Lower leg skin (tissue), 4 donors: ENCODE results near the gene ZNF488. TPM values are rescaled to one million over a fixed set of nuclear protein-coding genes. Genes with fewer than 3 reads are reported as not detected.

Experiments used
- DNase-seq, 2 donors: peaks; one replicate each; pipeline ENCODE4 v3.0.0-alpha.2; 2019; ENCODE audit warnings: low spot score in 2 of 2
- H3K4me3 ChIP-seq: fragments of 200-600 bp; sonication (generic); 2 replicates; pipeline ENCODE4 v1.5.1; 2017; ENCODE audit warnings: mild to moderate bottlenecking, low read depth; ENCODE audit not compliant: poor library complexity, severe bottlenecking
- POLR2A ChIP-seq, 2 donors: fragments of 450-650 bp; IDR thresholded peaks; one replicate each; pipeline ENCODE4 v1.6.1; 2016 to 2017; ENCODE audit warnings: antibody characterized with exemption in 2 of 2, mild to moderate bottlenecking in 1 of 2, moderate library complexity in 1 of 2
- WGBS, 2 donors: methylation state at CpG; one replicate each; pipeline ENCODE4 v1.1.5; 2018; 5-methylcytosine and 5-hydroxymethylcytosine counted together
- intact Hi-C: fragments of 100-400 bp; cut with DNase I; formaldehyde crosslinking; loops from one replicate; pipeline ENCODE4 v1.15.0; 2023; ENCODE audit warnings: low total_unique reads
- total RNA-seq, 4 donors: library from RNA; depleted of rRNA; stranded (reverse); fragments of >200 nt; gene quantifications; one replicate each; pipeline ENCODE4 v1.1.0, GENCODE V29; 2016
- TF ChIP-seq, protein P1 (sequence below), 3 donors: fragments of 450-650 bp; IDR thresholded peaks; one replicate each; pipeline ENCODE4 v1.5.1; 2016; ENCODE audit warnings: antibody characterized with exemption in 3 of 3, mild to moderate bottlenecking in 3 of 3, moderate library complexity in 2 of 3

Gene ZNF488
- total RNA-seq, 4 donors from 2014 or later, result 0.80 to 2.0 (median 1.1) TPM

DNA sequence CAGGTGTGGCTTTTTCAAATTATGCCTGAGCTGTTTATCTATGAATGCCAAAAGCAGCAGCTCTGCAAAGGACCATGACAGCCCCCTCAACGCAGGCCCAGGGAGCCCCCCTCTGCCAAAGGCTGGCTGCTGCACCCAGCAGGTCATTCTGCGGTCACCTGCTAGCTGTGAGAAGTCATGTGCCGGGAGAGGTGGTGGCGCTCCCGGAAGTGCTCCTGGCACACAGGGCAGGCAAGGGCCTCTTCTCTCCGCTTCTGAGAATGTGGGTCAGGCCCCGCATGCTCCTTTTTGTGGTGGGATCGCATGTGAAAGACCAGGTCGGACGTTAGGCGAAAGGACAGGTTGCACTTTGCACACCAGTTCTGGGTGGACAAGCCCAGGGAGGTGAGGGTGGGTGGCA lies 16.4 kb downstream of the ZNF488 start:
- intact Hi-C loops, result no loop called here
- no peak for TF ChIP-seq POLR2A (IDR thresholded peaks at IDR 0.05)
- TF ChIP-seq, protein P1, sequence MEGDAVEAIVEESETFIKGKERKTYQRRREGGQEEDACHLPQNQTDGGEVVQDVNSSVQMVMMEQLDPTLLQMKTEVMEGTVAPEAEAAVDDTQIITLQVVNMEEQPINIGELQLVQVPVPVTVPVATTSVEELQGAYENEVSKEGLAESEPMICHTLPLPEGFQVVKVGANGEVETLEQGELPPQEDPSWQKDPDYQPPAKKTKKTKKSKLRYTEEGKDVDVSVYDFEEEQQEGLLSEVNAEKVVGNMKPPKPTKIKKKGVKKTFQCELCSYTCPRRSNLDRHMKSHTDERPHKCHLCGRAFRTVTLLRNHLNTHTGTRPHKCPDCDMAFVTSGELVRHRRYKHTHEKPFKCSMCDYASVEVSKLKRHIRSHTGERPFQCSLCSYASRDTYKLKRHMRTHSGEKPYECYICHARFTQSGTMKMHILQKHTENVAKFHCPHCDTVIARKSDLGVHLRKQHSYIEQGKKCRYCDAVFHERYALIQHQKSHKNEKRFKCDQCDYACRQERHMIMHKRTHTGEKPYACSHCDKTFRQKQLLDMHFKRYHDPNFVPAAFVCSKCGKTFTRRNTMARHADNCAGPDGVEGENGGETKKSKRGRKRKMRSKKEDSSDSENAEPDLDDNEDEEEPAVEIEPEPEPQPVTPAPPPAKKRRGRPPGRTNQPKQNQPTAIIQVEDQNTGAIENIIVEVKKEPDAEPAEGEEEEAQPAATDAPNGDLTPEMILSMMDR (IDR thresholded peaks at IDR 0.05), result no peak
- DNase-seq, result no peak

DNA sequence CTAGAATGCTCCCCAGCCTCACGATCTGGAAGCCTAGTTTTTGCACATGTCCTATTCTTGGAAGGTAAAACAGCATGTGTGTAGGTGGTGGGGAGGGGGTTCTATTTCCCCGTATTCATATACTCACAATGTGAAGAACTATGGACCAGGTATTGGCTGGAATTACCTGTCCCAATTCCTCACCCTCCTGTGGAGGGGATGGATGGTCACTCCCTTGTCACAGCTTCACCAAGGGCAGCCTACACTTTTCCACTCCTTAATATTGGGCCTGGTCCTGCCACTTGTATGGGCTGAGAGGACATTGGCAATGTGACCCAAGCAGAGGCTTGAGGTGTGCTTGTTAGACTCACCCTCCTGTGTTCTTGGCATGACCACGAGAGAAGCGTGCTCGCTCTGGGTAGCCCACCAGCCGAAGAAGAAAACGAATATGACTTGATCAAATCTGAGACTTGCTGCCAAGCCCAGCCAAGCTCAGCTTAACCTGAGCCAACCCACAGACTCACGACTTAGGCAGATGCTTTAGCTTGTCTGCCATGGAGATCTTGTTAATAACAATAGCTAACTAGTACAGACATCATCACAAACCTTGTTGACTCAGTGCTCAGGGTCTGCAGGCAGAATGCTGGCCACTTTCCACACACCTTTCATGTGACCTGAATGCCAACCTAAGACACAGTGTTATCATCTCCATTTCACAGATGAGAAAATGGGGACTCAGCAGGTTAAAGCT lies 17.2 kb downstream of the ZNF488 start:
- DNase-seq, result peak in 1 of 2 donors; percentile 58
- H3K4me3 ChIP-seq, result no peak overlapping the region
- WGBS, 2 donors, result 79 to 86% methylated on average over 8 of the region's 8 CpGs
- intact Hi-C loops, result no loop called here
- no peak for TF ChIP-seq POLR2A (IDR thresholded peaks at IDR 0.05)
- TF ChIP-seq, protein P1 (IDR thresholded peaks at IDR 0.05), result no peak

More for the DNA sequence above, 16.4 kb downstream of the ZNF488 start:
- no peak overlapping the region for H3K4me3 ChIP-seq
- WGBS, 2 donors, result 93 to 97% methylated on average over 11 of the region's 11 CpGs

DNA sequence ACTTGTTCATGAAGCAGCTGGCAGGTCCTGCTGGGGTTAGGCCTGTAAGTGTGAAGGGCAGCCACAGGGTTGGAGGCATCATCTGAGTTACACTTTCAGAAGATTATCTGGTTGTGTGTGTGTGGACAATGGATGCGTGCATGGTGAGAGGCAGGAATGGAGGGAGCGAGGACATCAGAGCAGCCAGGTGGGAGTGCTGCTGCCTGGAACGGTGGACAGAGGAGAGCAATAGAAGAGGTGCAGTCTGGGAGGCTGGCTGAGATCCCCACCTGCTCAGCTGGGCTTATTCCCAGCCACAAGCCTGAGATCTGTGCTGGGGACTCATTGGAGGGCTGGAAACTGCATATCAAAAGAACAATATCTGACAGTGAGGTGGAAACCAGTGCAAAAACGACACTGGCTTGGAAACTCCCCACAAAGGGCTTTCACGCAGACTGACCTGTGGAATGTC lies 17.9 kb downstream of the ZNF488 start:
- TF ChIP-seq, protein P1 (IDR thresholded peaks at IDR 0.05), result no peak
- TF ChIP-seq POLR2A (IDR thresholded peaks at IDR 0.05), result no peak
- DNase-seq, result peak in 1 of 2 donors; percentile 67
- 79 to 83% methylated on average over 5 of the region's 5 CpGs for WGBS, 2 donors
- intact Hi-C loops, result no loop called here
- H3K4me3 ChIP-seq, result no peak overlapping the region

DNA sequence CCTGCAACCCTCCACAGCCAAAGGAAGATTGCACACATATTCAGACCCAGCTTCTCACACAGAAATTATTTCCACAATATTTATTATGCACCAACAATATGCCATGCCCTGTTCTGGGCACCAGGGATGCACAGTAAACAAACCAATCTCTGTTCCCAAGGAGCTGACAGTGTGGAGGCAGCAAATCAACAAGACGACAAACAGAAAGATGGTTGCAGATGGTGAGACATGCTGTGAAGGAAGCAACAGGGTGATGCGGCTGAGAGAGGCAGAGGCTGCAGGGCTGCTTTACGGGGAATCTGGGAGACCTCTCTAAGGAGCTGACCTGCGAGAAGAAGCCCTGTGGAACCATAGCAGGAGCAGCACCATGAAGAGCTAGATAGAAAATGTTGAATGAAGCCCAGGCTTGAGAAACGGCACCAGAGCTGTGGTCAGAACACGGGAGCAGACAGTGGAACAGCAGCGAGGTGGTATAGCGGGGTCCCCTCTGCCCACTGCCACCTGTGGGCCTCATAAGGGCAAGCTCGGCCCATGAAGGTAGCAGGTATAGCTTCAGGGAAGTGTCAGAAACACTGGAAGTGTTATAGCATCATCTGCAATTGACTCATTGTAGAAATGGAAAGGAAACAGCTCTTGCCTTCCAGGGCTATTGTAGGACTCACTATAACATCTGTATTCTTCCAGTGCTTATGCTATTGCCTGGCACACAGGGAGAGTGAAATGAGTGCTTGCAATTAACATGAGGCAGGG lies 18.5 kb downstream of the ZNF488 start:
- DNase-seq, result peak in 1 of 2 donors; percentile 56
- 86 to 90% methylated on average over 9 of the region's 9 CpGs for WGBS, 2 donors
- intact Hi-C loops, result no loop called here
- H3K4me3 ChIP-seq, result no peak overlapping the region
- TF ChIP-seq POLR2A (IDR thresholded peaks at IDR 0.05), result no peak
- TF ChIP-seq, protein P1 (IDR thresholded peaks at IDR 0.05), result no peak

DNA sequence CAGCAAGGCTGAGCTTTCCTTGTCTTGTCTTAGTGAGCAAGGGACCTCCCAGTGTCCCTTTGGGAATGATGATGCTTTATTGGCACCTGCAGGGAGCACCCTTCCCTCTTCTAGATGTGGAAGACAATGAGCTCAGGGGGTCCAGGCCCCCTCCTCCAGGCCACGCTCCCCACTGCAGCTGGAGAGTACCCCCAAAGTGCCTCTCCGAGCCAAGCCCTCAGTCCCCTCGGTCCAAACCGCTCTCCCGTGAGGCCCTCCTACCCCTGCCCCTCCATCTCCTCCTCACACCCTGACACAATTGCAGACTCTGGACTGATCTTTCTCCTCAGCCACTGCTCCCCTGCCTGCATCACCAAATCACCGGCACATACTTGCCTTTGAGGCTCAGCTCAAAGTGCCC lies 19.2 kb downstream of the ZNF488 start:
- no peak overlapping the region for H3K4me3 ChIP-seq
- intact Hi-C loops, result no loop called here
- peak in 1 of 2 donors; percentile 71 for DNase-seq
- TF ChIP-seq, protein P1 (IDR thresholded peaks at IDR 0.05), result no peak
- no peak for TF ChIP-seq POLR2A (IDR thresholded peaks at IDR 0.05)
- WGBS, 2 donors, result 92 to 94% methylated on average over 6 of the region's 6 CpGs
